ENCODE data around the gene MAEL.

The MAEL gene

DNA sequence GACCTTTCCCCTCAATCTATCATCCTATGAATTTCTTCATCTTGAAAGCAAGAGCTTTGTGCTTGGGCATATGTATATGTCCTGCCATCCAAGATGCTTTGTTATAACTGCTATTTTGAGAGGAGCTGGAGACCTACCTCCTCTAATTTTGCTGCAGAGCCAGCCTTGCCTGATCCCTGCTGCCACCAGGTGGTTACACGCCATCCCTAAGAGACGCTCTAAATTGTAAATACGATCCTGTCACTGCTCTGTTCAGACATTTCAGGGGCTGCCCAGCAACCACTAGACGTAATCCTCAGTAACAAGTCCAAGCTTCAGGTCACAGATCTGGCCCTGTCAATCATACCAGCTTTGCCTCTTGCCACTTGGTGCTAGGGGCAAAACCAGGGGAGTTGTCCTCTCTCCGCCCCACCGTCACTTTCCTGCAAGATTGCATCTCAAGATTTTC is 68.2 kb downstream of the MAEL start:
- no peak for DNase-seq

GRCh38 chr1:167059045-167059808 is 70.1 kb downstream of the MAEL start:
- DNase-seq = peak; percentile 90

DNA sequence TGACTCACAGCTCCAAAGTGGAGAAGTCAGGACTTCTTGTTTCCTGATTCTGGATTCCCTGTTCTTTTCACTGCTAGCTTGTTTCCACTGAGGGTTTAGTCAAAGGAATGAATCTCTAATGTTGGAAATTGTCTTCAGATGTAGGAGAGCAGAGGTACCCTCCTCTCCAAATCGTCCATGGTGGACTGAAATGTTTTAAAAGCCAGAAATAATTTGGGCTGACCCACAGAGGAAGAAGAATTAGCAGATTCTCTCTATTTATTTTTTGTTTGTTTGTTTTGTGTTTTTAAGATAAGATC is 70.7 kb downstream of the MAEL start:
- DNase-seq = no peak

DNA sequence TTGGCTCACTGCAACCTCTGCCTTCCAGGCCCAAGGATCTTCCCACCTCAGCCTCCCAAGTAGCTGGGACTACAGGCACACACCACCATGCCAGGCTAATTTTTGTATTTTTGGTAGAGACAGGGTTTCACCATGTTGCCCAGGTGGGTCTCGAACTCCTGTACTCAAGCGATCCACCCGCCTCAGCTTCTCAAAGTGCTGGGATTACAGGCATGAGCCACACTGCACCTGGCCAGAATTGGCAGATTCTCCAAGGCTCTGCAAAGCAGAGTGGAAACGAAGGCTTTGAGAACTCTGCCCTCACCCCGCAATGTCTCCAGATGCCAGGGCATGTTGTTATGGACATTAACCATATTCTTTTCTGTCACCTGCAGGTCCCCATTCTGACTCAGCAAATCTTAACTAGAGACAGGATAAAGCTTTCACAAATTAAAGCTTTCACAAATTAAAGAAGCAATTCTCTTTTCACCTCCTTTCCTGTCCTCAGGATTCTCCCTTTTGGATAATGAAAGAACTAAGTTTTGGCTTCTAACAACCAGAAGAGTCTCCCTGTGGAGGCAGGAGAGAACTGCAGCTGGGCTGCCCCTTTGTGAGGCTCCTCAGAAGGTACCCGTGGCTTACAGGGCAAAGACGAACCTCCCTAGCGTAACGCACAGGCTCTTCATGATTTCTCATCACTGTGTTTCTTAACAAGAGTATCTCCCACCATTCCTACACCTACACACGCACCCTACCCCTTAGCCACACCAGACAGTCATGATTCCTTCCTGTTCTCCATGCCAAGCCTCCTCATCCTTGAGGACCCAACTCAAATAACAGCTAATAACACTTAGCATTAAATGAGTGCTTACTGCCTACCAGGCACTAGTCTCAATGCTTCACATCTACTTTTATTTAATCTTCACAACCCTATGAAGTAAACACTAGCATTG is 71.3 kb downstream of the MAEL start:
- no peak for DNase-seq

GRCh38 chr1:167061073-167061464 is 72.0 kb downstream of the MAEL start:
- DNase-seq = no peak

GRCh38 chr1:167064621-167065020 is 75.5 kb downstream of the MAEL start:
- no peak for DNase-seq

DNA sequence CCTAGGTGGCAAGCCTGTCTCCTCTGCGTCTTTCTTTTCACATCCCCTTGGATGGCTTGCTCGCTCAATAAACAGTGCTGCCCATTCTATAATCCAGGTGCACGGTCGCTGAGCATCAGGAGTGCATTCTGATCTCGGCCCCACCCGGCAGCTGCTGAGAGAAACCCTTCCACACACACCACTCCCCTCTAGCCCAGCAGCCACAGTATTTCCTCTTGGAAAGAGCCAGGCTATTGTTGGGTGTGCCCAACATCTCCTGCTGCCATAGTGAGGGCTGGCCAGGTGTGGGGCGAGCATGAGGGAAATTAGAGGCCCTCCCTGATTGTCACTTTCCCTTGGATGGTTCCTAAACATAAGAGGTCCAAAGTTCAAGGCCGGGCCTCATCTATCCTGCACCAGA is 76.4 kb downstream of the MAEL start:
- no peak for DNase-seq

DNA sequence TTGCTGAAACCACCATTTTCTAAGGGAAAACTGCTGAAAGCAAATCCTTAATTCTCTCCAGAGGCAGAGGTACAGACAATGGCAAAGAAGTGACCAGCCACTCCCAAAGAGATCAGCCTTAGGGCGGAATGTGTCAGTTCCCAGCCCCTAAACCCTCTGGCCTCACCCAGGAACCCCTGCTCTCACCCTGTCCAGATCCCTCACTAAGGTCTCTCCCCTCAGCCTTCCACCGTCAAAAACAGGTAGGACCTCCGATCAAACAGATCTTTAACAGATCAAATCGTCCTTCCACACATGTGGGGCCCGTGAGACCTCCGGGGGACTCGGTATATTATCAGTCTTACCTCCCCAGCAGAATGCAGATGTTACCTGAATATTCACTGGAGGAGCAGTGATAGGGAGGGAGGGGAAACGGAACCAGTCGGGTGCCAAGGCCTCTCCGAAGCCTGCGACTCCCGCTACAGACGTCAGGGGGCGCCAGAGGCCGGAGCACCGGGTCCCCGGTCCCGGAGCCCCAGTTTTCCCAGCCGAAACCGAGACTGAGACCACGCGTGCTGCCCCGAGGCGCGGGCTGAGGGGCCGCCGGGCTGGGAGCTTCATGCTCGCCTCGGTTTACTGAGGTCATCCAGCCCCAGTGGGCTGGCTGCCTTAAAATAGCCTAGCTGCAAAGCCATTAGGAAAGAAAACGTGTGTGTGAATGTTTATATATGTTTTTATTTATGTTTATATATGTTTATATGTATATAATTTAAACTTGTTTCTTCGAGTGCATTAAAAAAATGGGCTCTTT is 77.4 kb downstream of the MAEL start:
- DNase-seq = peak; percentile 92

- no peak for DNase-seq
Measured at GRCh38 chr1:167067904-167068303, 78.8 kb downstream of the MAEL start.

GRCh38 chr1:167068761-167069160 is 79.7 kb downstream of the MAEL start:
- DNase-seq = no peak

DNA sequence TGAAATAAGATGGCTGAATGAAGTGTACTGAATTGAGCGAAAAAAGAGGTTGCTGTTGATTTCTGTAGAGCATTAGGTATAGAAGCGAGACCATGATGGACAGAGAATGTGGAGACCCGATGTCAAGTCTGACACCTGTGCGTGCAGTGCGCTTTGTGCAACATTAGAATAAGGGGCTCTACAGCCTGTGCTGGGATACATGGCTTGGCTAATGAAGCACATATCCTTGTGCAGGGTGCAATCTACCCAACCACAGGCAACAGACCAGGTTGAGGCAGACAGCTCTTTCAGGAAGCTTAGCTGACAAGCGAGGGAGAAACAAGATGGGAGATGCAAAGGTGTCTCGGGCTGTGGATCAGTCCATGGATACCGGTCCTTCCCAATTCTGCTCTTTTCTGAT is 82.2 kb downstream of the MAEL start:
- DNase-seq = no peak

Measured in activated effector memory CD4-positive, alpha-beta T cell treated with anti-CD3 and anti-CD28 coated beads, Interleukin-2, amount 50 U/mL, for 16 hours (primary cell).